HG02840 (cell line): ENCODE results near the gene TFDP1.

Source experiments
- ATAC-seq: cut with Tn5 transposase; IDR thresholded peaks from one replicate; pipeline ENCODE4 v1.9.1; 2021; ENCODE audit warnings: mild to moderate bottlenecking, moderate library complexity, moderate number of reproducible peaks; ENCODE audit not compliant: unreplicated experiment, low FRiP score

The TFDP1 gene

DNA sequence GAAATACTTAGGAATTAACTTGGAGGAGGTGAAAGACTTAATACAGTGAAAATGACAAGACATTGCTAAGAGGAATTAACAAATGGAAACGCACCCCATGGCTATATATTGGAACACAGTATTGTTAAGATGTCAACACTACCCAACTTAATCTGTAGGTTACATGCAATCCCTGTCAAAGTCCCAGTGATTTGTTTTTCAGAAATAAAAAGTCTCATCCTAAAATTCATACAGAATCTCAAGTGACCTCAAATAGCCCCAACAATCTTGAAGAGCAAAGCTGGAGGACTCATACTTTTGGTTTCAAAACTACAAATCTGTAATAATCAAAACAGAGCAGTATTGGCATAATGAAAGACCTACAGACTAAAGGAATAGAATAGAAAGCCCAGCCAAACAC is 60.2 kb downstream of the TFDP1 start:
- no peak for ATAC-seq

GRCh38 chr13:113645329-113645728 is 60.8 kb downstream of the TFDP1 start:
- ATAC-seq = no peak

GRCh38 chr13:113646376-113646775 is 61.8 kb downstream of the TFDP1 start:
- no peak for ATAC-seq

- ATAC-seq = no peak
These were observed 62.4 kb downstream of the TFDP1 start for GRCh38 chr13:113646921-113647340.

- no peak for ATAC-seq
These were observed 63.0 kb downstream of the TFDP1 start for GRCh38 chr13:113647351-113648215.

DNA sequence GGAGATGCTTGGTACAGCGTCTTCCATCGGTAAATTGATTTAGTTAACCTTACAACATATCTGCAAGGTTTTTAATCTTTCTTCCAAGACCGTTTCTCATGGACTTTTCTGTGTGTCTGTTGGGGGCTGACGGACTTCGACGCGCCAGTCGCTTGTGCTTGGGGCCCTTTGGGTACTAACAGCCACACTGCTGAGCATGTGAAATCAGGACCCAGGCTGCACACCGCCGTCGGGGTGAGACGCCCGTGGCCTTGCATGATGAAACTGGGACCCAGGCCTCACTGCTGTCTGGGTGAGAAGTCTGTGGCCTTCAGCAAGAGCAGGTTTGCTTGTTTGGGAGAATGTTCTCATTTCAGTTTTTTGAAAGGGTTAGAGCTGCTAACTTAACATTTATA is 63.7 kb downstream of the TFDP1 start:
- no peak for ATAC-seq

DNA sequence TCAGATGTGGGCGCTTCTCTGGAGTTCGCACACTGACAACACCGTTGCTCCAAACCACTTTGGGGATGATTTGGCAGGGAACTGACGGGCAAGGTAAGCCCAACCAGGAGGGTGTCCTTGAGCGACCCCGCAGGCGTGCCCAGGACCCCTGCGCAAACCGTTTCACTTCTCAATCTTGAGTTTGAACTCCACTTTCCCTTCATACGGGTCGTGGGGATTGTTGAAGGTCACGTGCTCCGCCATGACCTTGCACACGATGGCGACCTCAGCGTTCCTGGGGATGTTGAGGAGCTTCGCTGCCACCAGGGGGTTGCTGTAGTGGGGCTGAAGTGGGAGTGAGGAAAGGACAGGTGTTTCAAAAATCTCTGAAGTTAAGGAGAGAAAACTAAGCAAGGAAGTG is 64.7 kb downstream of the TFDP1 start:
- no peak for ATAC-seq

GRCh38 chr13:113650275-113650674 is 65.7 kb downstream of the TFDP1 start:
- no peak for ATAC-seq

DNA sequence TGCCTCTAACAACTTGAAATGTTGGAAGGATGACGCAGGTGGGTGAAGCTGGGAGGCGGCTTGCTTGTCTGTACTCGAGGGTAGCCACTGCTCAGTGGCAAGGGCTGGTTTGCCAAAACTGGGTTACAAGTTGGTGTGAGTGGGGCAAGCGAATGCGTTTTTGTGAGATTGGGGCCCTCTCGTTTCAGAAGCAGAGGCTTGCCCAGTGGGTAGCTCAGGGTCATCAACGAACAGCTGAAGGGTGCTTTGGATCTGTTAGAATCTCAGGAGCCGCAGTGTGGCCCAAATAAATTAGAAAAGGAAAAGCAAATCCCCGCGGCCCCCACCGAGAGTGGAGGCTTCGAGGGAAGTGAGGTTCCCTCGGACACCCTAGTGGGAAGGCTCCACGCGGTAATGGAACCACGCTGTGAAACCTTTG is 66.2 kb downstream of the TFDP1 start:
- no peak for ATAC-seq

GRCh38 chr13:113651511-113652403 is 67.2 kb downstream of the TFDP1 start:
- ATAC-seq = no peak

- no peak for ATAC-seq
These were observed 68.1 kb downstream of the TFDP1 start for GRCh38 chr13:113652404-113653263.

GRCh38 chr13:113653264-113654174 is 69.0 kb downstream of the TFDP1 start:
- ATAC-seq = no peak

DNA sequence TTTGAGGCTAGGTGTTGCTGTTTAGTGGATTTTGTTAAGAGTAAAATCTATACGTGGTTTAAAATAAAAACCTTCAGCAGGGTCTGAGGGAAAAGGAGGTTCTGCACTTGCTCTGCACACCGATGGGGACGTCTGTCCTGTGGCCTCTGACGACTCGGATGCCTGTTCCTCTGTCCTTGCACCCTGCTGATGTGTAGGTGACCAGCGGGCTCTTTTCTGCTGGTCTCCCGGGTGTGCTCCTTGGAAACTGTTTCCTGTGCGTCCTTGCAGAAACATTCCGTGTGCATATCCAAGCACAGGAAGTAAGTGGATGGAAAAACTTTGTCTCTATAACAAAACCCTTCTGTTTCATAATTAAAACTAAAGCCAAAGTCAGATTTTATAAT is 69.6 kb downstream of the TFDP1 start:
- ATAC-seq = no peak

GRCh38 chr13:113654591-113655345 is 70.2 kb downstream of the TFDP1 start:
- ATAC-seq = no peak

DNA sequence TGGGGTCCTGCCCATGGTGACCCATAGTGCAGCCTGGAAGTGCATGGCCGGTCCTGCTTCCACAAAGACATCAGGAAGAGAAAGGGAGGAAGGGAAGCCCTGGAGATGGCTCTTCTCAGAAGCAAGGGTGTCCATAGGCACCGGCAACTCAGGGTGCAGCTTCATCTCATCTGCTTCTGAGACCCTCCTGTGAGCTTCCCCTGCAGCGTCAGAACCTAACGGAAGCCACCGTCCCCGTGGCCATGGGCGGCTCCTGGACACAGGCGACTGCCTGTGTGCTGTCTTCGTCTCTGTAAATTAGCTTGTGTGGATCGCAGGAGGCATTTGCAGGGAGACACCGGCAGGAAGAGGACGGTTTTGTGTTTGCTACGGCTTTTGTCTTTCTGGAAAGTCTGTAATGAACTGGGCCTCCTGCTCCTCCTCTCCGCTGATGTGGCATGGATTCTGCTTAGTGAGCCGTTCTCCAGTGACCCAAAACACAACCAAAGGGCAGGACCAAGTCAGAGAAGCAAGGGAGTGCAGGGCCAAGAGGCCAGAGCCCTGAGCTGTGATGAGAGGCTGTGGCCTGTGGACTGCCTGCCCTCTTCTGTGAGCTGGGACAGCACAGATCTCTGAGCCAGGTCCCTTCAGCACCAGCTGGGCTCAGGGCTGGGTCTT is 70.9 kb downstream of the TFDP1 start:
- no peak for ATAC-seq

DNA sequence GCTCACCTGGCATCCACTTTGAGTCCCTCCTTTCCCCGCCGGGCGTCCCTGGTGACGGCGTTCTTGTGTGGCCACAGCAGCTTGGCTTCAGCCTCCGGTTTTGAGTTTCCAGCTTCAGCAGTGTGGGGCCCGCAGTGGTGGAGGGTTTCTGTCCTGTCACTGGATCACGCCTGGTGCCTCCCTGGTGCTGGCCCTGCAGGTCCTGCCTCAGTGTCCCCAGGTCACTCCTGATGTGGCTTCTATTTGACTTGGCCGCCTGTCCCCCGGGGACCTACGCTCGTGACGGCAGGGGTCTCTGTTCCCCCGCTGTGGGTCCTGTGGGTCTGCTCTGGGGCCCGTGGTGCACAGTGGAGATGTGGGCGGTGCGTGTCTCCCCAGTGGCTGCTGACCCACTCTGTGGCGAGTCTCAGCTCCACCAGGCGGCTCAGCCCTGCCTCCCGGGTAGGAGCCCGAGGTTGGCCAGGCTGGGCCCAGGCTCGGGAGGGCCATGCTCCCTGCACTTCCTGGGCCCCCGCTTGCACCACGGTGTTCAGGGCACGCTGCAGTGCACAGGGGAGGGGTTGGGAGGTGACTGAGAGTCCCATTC is 71.5 kb downstream of the TFDP1 start:
- ATAC-seq = no peak

- ATAC-seq = no peak
These were observed 72.5 kb downstream of the TFDP1 start for GRCh38 chr13:113656831-113657671.
